AG09319 (cell line): ENCODE measurements around the gene PLCG1.

Source experiments
- DNase-seq: peaks from one replicate; pipeline ENCODE4 v3.0.0-alpha.2; 2010; ENCODE audit warnings: low read depth; ENCODE audit errors: extremely low read depth
- TF ChIP-seq, protein P1 (sequence below): IDR thresholded peaks from 2 replicates; pipeline ENCODE4 v1.5.1; 2011; ENCODE audit warnings: low read depth, mild to moderate bottlenecking, inconsistent platforms, low read length, moderate library complexity

Gene PLCG1

GRCh38 chr20:41136680-41137613, at the start of gene PLCG1:
Gene PLCG1 (plus strand): TSS chr20:41137543. CDS start chr20:41137642, 99 bp downstream.
- DNase-seq, result peak; percentile 43
- TF ChIP-seq, protein P1, sequence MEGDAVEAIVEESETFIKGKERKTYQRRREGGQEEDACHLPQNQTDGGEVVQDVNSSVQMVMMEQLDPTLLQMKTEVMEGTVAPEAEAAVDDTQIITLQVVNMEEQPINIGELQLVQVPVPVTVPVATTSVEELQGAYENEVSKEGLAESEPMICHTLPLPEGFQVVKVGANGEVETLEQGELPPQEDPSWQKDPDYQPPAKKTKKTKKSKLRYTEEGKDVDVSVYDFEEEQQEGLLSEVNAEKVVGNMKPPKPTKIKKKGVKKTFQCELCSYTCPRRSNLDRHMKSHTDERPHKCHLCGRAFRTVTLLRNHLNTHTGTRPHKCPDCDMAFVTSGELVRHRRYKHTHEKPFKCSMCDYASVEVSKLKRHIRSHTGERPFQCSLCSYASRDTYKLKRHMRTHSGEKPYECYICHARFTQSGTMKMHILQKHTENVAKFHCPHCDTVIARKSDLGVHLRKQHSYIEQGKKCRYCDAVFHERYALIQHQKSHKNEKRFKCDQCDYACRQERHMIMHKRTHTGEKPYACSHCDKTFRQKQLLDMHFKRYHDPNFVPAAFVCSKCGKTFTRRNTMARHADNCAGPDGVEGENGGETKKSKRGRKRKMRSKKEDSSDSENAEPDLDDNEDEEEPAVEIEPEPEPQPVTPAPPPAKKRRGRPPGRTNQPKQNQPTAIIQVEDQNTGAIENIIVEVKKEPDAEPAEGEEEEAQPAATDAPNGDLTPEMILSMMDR, result no peak

DNA sequence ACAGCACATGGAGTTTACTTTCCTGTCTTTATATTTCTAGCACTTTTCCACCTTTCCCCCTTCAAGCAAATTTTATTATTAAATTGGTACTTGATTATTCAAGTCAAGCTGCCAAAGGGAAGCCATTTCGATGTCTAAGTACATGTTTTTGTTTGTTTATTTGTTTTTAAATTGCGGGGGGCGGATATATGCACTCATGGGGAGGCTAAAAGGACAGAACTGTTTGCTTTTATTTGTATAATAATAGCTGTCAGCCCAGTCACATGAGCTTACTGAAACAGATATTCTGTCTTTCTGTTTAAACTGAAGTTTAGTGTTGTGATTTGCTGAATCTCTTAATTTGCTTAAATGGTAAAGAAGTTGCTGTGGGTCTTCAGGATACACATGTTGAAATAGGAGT, 49.6 kb upstream of the PLCG1 start:
- TF ChIP-seq, protein P1, result no peak
- DNase-seq, result no peak

GRCh38 chr20:41089555-41089954, 47.8 kb upstream of the PLCG1 start:
- DNase-seq, result no peak
- TF ChIP-seq, protein P1, result no peak

DNA sequence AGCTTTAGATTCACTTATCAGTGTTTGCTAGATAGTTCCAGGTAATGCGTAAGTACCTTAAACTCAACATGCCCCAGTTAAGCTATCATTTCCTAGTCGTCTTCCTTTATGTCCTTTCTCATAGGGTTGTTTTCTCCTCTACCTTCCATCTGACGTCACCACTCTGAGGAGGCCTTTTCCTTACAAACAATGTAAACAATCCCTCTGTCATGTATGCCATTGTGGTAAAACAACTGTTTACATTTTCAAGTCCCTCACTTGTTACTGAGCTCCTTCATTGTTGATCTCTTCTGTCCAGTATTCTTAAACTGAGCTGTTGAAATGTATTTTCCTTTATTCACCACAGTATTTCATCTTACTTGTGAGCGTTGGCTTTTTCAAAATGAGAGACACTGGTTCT, 45.4 kb upstream of the PLCG1 start:
- TF ChIP-seq, protein P1, result no peak
- no peak for DNase-seq

DNA sequence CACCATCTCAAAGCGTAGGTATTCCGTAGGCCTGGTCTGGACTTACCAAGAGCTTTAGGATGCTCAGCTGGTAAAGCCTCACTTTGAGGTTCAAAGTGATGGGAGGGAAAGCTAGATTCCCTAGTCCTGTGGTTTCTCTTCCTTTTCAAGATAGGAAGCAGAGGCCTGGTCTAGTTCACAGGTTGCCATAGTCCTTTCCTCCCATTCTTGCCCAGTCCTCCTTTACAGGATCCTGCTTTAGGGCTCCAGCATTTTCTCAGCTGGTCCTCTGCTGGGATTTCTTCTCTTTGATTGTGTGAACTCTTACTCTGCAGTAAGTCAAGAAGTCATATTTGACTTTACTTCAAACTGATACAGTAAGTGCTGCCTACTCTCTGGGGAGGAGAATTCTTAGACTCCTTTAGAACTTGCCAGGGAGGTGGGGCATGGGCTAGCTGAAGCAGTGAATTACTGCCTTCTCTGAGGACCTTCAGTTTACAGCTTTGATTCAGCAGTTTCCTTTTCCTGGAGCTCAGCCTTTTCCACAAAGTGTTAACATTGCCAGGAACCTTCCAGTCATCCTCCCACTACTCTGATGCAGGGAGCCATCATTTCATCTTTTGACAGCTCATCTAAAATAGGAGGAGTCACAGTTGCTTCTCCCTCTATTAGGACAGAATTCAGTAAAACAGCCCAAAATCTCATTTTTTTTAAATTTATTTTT, 42.8 kb upstream of the PLCG1 start:
- TF ChIP-seq, protein P1, result no peak
- no peak for DNase-seq

- TF ChIP-seq, protein P1, result peak; percentile 81
- DNase-seq, result peak; percentile 23
Observed at GRCh38 chr20:41095110-41095969, 42.0 kb upstream of the PLCG1 start.
